ENCODE data around the gene ARFGAP1.

Gene ARFGAP1

DNA sequence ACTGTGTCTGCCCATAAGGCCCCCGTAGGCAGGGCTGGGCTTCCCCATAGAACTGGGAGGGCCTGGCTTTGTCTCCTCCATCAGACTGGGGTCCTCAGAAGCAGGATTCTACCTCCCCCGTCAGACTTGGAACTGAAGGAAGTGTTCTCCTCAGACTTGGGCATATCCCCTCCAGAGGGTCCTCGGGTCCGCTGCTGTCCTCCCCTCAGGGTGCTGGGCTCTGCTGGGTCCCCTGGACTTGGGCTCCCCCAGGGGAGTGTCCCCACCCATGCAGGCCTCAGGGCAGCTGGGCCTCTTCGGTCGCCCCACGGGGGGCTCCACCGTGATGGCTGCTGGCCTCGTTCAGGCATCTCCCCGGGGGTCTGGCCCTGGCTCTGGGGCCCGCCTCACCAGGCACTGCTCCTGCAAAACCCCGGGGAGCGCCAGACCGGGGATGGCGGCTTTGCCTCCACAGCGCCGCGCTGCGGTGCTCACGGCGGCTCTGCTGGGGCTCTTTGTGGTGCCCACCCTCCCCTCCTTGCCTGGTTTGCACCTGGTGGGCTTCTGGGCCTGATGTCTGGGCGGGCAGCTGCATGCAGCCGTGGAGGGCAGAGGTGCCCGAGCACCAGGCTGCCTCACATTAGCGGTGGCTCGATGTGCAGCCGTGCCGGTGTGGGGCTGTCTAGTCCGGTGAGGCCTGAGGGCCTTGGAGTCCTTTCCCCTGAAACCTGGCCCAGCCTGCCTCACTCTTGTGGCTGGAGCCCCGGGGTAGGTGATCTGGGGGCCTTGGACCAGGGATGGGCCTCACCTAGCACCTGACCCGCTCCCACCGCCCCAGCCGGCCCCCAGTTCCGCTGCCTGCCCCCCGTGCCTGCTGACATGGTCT lies 34.3 kb downstream of the ARFGAP1 start:
- FAIRE-seq (no peak), DNase-seq (ENCODE audit: insufficient read length, low spot score) (no peak)
- TF ChIP-seq POU2F2 (IDR thresholded peaks at IDR 0.05; ENCODE audit: low read depth, low read length) (no peak), TAF1 (IDR thresholded peaks at IDR 0.05; ENCODE audit: low read depth, low read length) (no peak), POLR2AphosphoS5 (IDR thresholded peaks at IDR 0.05; ENCODE audit: low read depth, low read length) (no peak), SPI1 (IDR thresholded peaks at IDR 0.05; ENCODE audit: low read depth, low read length) (no peak), POLR2A (IDR thresholded peaks at IDR 0.05; ENCODE audit: low read depth, low read length) (no peak), PAX5 (IDR thresholded peaks at IDR 0.05; ENCODE audit: insufficient read depth, low read length, severe bottlenecking) (no peak)

DNA sequence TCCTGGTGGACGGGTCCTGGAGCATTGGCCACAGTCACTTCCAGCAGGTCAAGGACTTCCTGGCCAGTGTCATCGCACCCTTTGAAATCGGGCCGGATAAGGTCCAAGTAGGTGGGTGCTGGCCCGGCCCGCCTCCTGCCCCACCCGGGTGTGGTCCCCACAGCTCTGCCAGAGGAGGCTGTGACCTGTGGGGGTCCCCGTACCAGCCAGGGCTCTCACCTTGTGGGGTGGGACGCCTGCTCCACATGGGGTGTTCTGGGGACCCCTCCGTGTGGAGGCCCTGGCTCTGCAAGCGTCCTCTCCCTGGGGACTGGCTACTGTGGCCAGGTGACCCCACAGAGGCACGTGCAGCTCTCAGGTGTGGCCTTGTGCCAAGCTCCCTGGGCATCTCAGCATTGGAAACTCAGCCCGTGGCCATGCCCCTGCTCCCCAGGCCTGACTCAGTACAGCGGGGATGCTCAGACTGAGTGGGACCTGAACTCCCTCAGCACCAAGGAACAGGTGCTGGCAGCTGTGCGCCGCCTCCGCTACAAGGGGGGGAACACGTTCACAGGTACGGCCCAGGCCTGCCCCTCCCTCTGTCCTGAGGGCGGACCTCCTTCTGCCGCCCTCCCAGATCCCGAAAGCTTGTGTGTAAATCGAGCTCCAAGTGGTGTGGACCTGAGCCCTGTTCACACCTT lies 35.1 kb downstream of the ARFGAP1 start:
- FAIRE-seq (no peak), DNase-seq (ENCODE audit: insufficient read length, low spot score) (no peak)

DNA sequence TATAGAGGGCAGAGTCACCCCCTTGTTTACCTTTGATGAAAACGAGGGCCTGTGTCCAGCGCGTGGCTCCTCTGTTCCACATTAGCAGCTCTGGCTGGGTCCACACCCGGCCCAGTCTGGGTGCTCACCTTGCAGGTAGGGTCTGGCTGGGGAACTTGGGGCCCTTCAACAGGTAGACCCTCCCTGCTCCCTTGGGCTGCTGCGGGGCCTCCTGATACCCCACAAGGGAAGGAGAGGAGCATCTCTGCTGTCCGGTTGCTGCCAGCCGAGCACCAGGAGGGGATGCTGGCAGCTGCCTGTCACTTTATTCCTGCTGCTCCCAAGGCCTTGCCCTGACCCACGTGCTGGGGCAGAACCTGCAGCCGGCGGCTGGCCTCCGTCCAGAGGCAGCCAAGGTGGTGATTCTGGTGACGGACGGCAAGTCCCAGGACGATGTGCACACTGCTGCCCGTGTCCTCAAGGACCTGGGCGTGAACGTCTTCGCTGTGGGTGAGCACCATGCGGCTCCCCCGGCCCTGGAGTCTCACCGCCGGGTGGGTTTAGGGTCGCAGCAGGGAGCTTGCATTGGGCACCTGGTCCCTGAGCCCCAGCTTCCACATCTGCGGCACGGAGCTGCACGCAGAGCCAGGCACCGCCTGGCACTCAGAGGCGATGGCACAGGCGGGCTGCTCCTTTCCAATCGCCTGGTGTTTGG lies 35.8 kb downstream of the ARFGAP1 start:
- DNase-seq (ENCODE audit: insufficient read length, low spot score) (no peak), FAIRE-seq (no peak)
- TF ChIP-seq POU2F2 (IDR thresholded peaks at IDR 0.05; ENCODE audit: low read depth, low read length) = no peak
- no peak for TF ChIP-seq TAF1 (IDR thresholded peaks at IDR 0.05; ENCODE audit: low read depth, low read length)
- TF ChIP-seq POLR2AphosphoS5 (IDR thresholded peaks at IDR 0.05; ENCODE audit: low read depth, low read length) = no peak
- TF ChIP-seq POLR2A (IDR thresholded peaks at IDR 0.05; ENCODE audit: low read depth, low read length) = no peak
- no peak for TF ChIP-seq SPI1 (IDR thresholded peaks at IDR 0.05; ENCODE audit: low read depth, low read length)
- TF ChIP-seq PAX5 (IDR thresholded peaks at IDR 0.05; ENCODE audit: insufficient read depth, low read length, severe bottlenecking) = no peak

More for the DNA sequence above, 35.1 kb downstream of the ARFGAP1 start:
- TF ChIP-seq PAX5 (IDR thresholded peaks at IDR 0.05; ENCODE audit: insufficient read depth, low read length, severe bottlenecking) (no peak), TAF1 (IDR thresholded peaks at IDR 0.05; ENCODE audit: low read depth, low read length) (no peak), POU2F2 (IDR thresholded peaks at IDR 0.05; ENCODE audit: low read depth, low read length) (no peak), SPI1 (IDR thresholded peaks at IDR 0.05; ENCODE audit: low read depth, low read length) (no peak), POLR2A (IDR thresholded peaks at IDR 0.05; ENCODE audit: low read depth, low read length) (no peak), POLR2AphosphoS5 (IDR thresholded peaks at IDR 0.05; ENCODE audit: low read depth, low read length) (no peak)

DNA sequence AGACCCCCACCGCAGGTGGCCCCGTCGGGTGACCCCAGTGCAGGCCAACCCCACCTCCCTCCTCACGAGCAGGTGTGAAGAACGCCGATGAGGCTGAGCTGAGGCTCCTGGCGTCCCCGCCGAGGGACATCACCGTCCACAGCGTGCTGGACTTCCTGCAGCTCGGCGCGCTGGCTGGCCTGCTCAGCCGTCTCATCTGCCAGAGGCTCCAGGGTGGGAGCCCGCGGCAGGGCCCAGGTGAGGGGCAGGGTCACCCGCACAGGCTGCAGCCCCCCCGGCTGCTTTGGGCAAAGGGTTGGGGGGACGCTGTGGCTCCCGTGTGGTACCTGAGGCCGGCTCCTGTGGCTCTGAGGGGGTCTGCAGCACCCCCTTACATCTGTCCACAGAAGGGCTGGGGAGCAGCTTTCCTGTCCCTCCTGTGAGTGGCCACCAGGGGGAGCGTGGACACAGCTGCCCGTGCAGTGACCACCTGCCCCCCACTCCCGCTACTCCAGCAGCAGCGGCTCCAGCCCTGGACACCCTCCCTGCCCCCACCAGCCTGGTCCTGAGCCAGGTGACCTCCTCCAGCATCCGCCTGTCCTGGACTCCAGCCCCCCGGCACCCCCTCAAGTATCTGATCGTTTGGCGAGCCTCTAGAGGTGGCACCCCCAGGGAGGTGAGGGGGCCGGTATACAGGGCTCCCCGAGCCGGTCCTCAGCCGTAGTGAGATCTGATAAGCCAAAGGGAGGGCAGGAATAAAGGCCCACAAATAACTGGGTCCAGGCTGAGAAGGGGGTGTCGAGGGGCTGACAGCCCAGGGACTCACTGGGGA lies 36.9 kb downstream of the ARFGAP1 start:
- no peak for TF ChIP-seq SPI1 (IDR thresholded peaks at IDR 0.05; ENCODE audit: low read depth, low read length)
- no peak for DNase-seq (ENCODE audit: insufficient read length, low spot score)
- FAIRE-seq = no peak

DNA sequence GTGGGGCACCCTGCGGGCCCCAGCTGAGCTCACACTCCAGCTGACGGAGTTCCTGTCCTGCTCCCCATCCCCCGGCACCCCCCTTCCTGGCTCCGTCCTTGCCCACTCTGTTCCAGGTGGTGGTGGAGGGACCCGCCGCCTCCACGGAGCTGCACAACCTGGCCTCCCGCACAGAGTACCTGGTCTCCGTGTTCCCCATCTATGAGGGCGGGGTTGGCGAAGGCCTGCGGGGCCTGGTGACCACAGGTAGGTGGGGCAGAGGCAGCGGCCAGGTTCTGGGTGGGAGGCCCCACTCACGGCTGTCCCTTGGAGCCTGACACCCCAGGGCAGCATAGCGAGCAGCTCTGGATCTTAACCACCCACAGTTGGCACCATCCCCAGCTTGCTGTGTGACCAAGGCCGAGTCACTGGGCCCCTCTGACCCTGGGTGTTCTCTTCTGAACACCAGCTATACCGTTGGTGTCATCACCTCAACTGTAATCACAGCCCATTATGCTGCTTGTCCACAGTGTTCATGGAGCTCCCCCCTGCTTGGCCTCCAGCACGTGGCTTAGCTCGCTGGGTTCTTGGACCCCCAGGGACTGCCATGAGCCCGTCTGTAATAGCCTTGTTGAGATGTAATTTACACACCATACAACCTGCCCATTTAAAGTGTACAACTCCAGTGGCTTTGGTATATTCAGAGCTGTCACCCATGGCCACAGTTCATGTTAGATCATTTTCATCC lies 37.8 kb downstream of the ARFGAP1 start:
- no peak for TF ChIP-seq TAF1 (IDR thresholded peaks at IDR 0.05; ENCODE audit: low read depth, low read length)
- no peak for TF ChIP-seq POLR2AphosphoS5 (IDR thresholded peaks at IDR 0.05; ENCODE audit: low read depth, low read length)
- no peak for TF ChIP-seq PAX5 (IDR thresholded peaks at IDR 0.05; ENCODE audit: insufficient read depth, low read length, severe bottlenecking)
- no peak for TF ChIP-seq POLR2A (IDR thresholded peaks at IDR 0.05; ENCODE audit: low read depth, low read length)
- no peak for DNase-seq (ENCODE audit: insufficient read length, low spot score)
- no peak for FAIRE-seq

DNA sequence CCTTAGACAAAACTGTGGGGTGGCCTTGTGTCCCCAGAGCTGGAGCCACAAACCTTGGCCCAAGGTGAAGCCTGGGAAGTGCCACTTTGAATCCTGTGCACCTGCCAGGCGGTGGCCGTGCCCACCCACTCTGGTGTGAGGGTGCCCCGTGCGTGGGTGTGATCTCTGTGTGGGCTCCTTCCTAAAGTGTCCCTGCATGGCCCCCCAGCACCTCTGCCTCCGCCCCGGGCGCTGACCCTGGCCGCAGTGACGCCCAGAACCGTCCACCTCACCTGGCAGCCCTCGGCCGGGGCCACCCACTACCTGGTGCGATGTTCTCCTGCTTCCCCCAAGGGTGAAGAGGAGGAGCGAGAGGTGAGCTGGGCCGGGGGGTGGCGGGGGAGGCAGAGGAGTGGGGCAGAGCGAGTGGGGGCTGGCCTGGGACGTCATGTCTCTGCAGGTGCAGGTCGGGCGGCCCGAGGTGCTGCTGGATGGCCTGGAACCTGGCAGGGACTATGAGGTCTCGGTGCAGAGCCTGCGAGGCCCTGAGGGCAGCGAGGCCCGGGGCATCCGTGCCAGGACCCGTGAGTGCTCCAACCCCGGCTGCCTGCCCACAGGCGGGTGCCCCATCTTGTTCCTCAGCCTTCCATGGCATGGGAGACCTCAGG lies 38.7 kb downstream of the ARFGAP1 start:
- TF ChIP-seq SPI1 (IDR thresholded peaks at IDR 0.05; ENCODE audit: low read depth, low read length) (no peak), POU2F2 (IDR thresholded peaks at IDR 0.05; ENCODE audit: low read depth, low read length) (no peak), POLR2AphosphoS5 (IDR thresholded peaks at IDR 0.05; ENCODE audit: low read depth, low read length) (no peak), TAF1 (IDR thresholded peaks at IDR 0.05; ENCODE audit: low read depth, low read length) (no peak), PAX5 (IDR thresholded peaks at IDR 0.05; ENCODE audit: insufficient read depth, low read length, severe bottlenecking) (no peak), POLR2A (IDR thresholded peaks at IDR 0.05; ENCODE audit: low read depth, low read length) (no peak)
- no peak for FAIRE-seq
- DNase-seq (ENCODE audit: insufficient read length, low spot score) = no peak

DNA sequence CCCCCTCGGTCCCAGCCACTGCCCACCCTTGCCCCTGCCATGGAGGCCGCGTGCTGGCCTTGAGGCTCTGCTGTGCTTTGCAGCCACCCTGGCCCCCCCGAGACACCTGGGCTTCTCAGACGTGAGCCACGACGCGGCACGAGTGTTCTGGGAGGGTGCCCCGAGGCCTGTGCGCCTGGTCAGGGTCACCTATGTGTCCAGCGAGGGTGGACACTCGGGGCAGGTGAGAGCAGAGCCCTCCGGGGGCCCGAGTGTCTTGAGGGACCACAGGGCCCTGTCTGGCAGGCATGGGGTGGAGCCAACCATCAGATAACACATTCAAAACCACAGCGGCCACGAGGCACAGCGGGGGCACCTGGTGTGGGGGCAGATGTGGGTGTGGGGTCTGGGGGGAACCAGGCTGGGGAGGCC lies 39.2 kb downstream of the ARFGAP1 start:
- FAIRE-seq = no peak
- DNase-seq (ENCODE audit: insufficient read length, low spot score) = no peak
- TF ChIP-seq POLR2A (IDR thresholded peaks at IDR 0.05; ENCODE audit: low read depth, low read length) (no peak), TAF1 (IDR thresholded peaks at IDR 0.05; ENCODE audit: low read depth, low read length) (no peak), POLR2AphosphoS5 (IDR thresholded peaks at IDR 0.05; ENCODE audit: low read depth, low read length) (no peak), PAX5 (IDR thresholded peaks at IDR 0.05; ENCODE audit: insufficient read depth, low read length, severe bottlenecking) (no peak), POU2F2 (IDR thresholded peaks at IDR 0.05; ENCODE audit: low read depth, low read length) (no peak), SPI1 (IDR thresholded peaks at IDR 0.05; ENCODE audit: low read depth, low read length) (no peak)

DNA sequence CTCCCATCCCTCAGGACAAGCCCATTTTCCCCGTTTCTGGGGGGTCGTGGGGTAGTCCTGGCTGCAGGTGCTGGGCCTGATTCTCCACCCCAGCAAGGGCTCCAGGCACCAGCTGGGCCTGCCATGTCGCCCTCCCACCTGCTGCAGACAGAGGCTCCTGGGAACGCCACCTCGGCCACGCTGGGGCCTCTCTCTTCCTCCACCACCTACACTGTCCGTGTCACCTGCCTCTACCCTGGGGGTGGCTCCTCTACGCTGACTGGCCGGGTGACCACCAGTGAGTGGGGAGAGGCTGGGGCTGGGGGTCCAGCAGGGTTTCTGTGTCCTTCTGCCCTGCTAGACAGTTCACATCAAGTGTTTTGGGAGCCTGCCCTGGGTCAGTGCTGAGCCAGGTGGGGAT lies 39.7 kb downstream of the ARFGAP1 start:
- DNase-seq (ENCODE audit: insufficient read length, low spot score) (no peak), FAIRE-seq (no peak)
- TF ChIP-seq TAF1 (IDR thresholded peaks at IDR 0.05; ENCODE audit: low read depth, low read length) (no peak), SPI1 (IDR thresholded peaks at IDR 0.05; ENCODE audit: low read depth, low read length) (no peak), POLR2A (IDR thresholded peaks at IDR 0.05; ENCODE audit: low read depth, low read length) (no peak), POU2F2 (IDR thresholded peaks at IDR 0.05; ENCODE audit: low read depth, low read length) (no peak), PAX5 (IDR thresholded peaks at IDR 0.05; ENCODE audit: insufficient read depth, low read length, severe bottlenecking) (no peak), POLR2AphosphoS5 (IDR thresholded peaks at IDR 0.05; ENCODE audit: low read depth, low read length) (no peak)

Measured in GM12891 (cell line).